Type B pancreatic cell (in vitro differentiated cells): ENCODE results near the gene ATP8A2. TPM values are rescaled to one million over a fixed set of nuclear protein-coding genes. Genes with fewer than 3 reads are reported as not detected.

Experiments used
- DNase-seq: peaks from one replicate; pipeline ENCODE4 v3.0.0; 2021; ENCODE audit warnings: mixed read lengths; ENCODE audit not compliant: unreplicated experiment; ENCODE audit errors: extremely low spot score
- H3K27ac Mint-ChIP-seq: 2 replicates; pipeline ENCODE4 v1.8.0; 2021; ENCODE audit warnings: mild to moderate bottlenecking, mixed read lengths
- H3K27me3 Mint-ChIP-seq: 2 replicates; pipeline ENCODE4 v1.8.0; 2021; ENCODE audit warnings: mixed read lengths
- H3K36me3 Mint-ChIP-seq: 2 replicates; pipeline ENCODE4 v1.8.0; 2021; ENCODE audit warnings: mixed read lengths
- H3K4me1 Mint-ChIP-seq: one replicate; pipeline ENCODE4 v1.8.0; 2021; ENCODE audit warnings: mixed read lengths; ENCODE audit not compliant: unreplicated experiment
- H3K4me3 Mint-ChIP-seq: 2 replicates; pipeline ENCODE4 v1.8.0; 2021; ENCODE audit warnings: mild to moderate bottlenecking, mixed read lengths
- H3K9me3 Mint-ChIP-seq: 2 replicates; pipeline ENCODE4 v1.8.0; 2021; ENCODE audit warnings: mixed read lengths
- total RNA-seq: library from RNA; stranded (reverse); gene quantifications from 2 replicates; pipeline ENCODE4 v1.2.1, GENCODE V29; 2021; ENCODE audit warnings: low replicate concordance
- TF ChIP-seq, protein P1 (sequence below): fragments of 200-600 bp; sonication (generic); conservative IDR thresholded peaks from 2 replicates; pipeline ENCODE4 v1.5.0; 2021; ENCODE audit warnings: antibody characterized with exemption, mild to moderate bottlenecking

The ATP8A2 gene
- total RNA-seq, 1 donor from 2014 or later, result 13.8 TPM

DNA sequence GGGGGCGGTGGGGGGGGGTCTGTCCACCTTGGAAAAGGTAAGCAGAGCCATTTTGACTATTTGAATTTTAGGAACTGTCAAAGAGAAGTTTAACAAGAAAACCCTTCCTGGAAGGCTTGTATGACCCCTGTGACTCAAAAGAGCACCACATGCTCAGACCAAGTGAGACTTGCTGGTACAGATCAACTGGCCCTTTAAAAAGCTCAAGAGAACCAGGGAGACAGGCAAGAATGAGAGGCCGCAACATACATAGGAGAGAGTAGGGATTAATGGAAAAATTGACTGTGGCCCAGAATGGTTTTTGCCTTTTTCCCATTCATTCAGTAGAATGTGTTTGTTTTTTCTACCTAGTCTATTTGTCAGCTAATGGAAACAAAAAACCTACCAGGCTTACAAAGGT lies 26.2 kb upstream of the ATP8A2 start:
- Mint-ChIP-seq H3K9me3 (no peaks in the 10 kb centered on the region), H3K4me3 (no peak overlapping the region), H3K36me3 (no peaks in the 10 kb centered on the region), H3K27ac (no peak overlapping the region), H3K27me3 (no peaks in the 10 kb centered on the region), H3K4me1 (no peaks in the 10 kb centered on the region)
- no peak for DNase-seq
- TF ChIP-seq, protein P1, sequence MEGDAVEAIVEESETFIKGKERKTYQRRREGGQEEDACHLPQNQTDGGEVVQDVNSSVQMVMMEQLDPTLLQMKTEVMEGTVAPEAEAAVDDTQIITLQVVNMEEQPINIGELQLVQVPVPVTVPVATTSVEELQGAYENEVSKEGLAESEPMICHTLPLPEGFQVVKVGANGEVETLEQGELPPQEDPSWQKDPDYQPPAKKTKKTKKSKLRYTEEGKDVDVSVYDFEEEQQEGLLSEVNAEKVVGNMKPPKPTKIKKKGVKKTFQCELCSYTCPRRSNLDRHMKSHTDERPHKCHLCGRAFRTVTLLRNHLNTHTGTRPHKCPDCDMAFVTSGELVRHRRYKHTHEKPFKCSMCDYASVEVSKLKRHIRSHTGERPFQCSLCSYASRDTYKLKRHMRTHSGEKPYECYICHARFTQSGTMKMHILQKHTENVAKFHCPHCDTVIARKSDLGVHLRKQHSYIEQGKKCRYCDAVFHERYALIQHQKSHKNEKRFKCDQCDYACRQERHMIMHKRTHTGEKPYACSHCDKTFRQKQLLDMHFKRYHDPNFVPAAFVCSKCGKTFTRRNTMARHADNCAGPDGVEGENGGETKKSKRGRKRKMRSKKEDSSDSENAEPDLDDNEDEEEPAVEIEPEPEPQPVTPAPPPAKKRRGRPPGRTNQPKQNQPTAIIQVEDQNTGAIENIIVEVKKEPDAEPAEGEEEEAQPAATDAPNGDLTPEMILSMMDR, result no peak

DNA sequence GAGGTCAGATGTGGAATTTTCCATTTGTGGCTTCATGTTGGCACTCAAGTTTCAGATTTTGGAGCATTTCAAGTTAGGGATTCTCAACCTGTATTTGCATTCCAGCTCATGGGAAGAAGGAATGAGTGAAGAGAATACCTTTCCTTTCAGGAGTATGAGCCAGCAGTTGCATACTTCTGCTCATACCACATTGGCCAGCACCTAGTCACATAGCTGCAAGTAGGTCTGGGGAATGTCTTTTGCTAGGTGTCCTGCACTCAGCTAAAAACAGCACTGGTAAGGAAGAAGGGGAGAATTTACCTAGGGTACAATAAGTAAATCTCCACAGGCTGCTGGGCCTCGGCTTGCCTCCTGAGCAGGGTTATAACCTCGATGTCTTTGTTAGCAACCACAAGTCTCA lies 24.6 kb upstream of the ATP8A2 start:
- Mint-ChIP-seq H3K4me3 (no peak overlapping the region), H3K27me3 (no peaks in the 10 kb centered on the region), H3K9me3 (no peaks in the 10 kb centered on the region), H3K4me1 (no peaks in the 10 kb centered on the region), H3K36me3 (no peaks in the 10 kb centered on the region), H3K27ac (no peak overlapping the region)
- no peak for DNase-seq
- TF ChIP-seq, protein P1, result no peak

DNA sequence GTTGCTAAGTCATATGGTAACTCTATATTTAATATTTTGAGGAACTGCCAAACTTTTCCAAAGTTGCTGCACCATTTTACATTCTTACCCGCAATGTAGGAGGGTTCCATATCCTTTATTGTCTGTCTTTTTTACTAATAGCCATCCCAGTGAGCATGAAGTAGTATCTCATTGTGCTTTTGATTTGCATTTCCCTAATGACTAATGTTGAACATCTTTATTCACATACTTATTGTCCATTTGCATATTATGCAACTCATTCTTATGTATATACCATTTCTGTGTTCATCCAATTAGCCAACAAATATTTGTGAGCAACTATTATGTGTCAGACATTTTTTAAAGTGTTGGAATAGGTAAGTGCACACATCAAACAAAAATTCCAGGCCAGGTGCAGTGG lies 20.4 kb upstream of the ATP8A2 start:
- no peak overlapping the region for H3K4me3 Mint-ChIP-seq
- no peak for DNase-seq
- peaks cover 8% of the 10 kb centered on the region for H3K27me3 Mint-ChIP-seq
- H3K9me3 Mint-ChIP-seq, result no peaks in the 10 kb centered on the region
- TF ChIP-seq, protein P1, result no peak
- H3K4me1 Mint-ChIP-seq, result no peaks in the 10 kb centered on the region
- H3K27ac Mint-ChIP-seq, result no peak overlapping the region
- H3K36me3 Mint-ChIP-seq, result no peaks in the 10 kb centered on the region

DNA sequence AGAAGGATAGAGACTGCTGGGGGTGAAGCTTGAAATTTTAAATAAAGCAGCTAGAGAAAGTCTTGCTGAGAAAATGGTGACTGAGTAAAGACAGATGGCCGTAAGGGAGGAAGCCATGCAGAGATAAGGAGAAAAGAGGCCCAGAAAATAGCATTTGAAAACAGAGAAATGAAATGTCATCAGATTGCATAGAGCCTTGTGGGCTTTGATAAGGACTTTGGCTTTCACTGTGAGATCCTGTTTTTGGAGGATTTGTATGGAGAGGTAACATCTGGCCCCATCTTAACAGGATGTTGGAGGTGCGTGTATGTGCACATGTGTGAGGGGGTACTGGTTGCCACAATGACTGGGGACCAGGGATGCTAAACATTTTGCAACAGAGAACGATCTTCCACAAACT lies 19.5 kb upstream of the ATP8A2 start:
- no peak for DNase-seq
- TF ChIP-seq, protein P1, result no peak
- no peak overlapping the region for H3K27ac Mint-ChIP-seq
- no peaks in the 10 kb centered on the region for H3K36me3 Mint-ChIP-seq
- peaks cover 8% of the 10 kb centered on the region for H3K27me3 Mint-ChIP-seq
- H3K9me3 Mint-ChIP-seq, result no peaks in the 10 kb centered on the region
- no peak overlapping the region for H3K4me3 Mint-ChIP-seq
- H3K4me1 Mint-ChIP-seq, result no peaks in the 10 kb centered on the region

DNA sequence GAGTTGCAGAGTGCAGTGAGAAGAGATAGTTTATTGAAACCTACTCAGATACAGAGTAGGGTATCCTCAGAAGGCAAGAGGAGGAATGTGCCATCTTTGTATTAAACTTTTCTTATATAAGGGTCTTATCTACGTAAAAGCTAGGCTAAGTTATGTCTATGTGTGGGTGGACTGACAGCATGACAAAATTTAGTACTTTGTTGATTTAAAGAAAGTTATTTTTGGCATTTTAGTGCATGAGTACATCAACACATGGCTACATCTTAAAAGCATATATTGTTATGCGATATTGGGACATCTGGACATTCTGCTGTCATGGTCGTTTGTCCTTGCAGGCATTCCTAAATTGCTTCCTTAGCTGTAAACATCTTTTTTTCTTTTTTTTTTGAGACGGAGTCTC lies 19.0 kb upstream of the ATP8A2 start:
- H3K27ac Mint-ChIP-seq, result no peak overlapping the region
- no peak for DNase-seq
- TF ChIP-seq, protein P1, result no peak
- H3K4me3 Mint-ChIP-seq, result no peak overlapping the region
- no peaks in the 10 kb centered on the region for H3K9me3 Mint-ChIP-seq
- no peaks in the 10 kb centered on the region for H3K4me1 Mint-ChIP-seq
- H3K27me3 Mint-ChIP-seq, result peaks cover 8% of the 10 kb centered on the region
- no peaks in the 10 kb centered on the region for H3K36me3 Mint-ChIP-seq

DNA sequence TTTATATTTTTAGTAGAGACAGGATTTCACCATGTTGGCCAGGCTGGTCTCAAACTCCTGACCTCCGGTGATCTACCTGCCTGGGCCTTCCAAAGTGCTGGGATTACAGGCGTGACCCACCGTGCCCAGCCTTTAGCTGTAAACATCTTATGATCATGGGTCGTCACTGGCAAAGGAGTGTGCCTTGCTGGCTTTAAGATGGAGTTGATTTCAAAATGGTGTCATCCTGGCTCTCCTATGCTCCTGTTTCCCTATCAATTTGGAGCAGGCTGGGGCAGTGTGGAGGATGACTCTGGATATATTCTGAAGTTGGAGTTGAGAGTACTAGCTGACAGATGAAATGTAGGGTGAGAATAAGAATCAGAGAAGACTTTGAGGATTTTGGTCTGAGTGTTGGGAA lies 18.4 kb upstream of the ATP8A2 start:
- Mint-ChIP-seq H3K9me3 (no peaks in the 10 kb centered on the region), H3K4me1 (no peaks in the 10 kb centered on the region), H3K36me3 (no peaks in the 10 kb centered on the region), H3K27me3 (peaks cover 8% of the 10 kb centered on the region), H3K27ac (no peak overlapping the region), H3K4me3 (no peak overlapping the region)
- TF ChIP-seq, protein P1, result no peak
- DNase-seq, result no peak
